DMS53 treated with DMSO at 0.1 percent for 48 hours (cell line): Measurements from ENCODE around the gene GSTO2.
"Not testable (repeated sequence)": the region's sequence is repeated elsewhere in the genome, so short reads cannot be mapped to it uniquely, and the experiment has no call there.

Experiments
- DNase-seq: peaks from one replicate; lab custom pipeline; 2025; ENCODE audit not compliant: unreplicated experiment; lab: John Stamatoyannopoulos, UW

GSTO2 gene

GRCh38 chr10:104268713-104269645 is at the start of gene GSTO2:
GSTO2 (plus strand) TSS chr10:104269184; CDS start chr10:104274916, 5,732 bp downstream.
- DNase-seq: peak; percentile 99

DNA sequence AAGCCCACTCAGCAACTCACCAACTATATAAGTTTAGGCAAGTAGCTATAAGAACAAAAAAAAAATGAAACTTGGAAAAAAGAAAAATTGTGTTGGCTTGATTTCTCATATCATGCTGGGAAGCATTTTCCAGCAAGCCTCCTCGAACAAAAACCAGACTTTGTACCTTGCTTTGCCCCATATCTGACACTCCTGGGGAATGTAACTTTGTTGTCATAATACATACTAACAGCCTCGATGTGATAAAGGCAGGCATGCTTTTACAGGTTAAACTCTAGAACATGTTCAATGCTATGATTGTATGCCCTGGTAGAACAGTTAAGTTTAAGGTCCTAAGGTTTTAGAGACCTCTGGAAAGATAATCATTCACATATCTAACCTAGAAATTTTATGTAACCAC is 48.5 kb upstream of the GSTO2 start:
- no peak for DNase-seq

DNA sequence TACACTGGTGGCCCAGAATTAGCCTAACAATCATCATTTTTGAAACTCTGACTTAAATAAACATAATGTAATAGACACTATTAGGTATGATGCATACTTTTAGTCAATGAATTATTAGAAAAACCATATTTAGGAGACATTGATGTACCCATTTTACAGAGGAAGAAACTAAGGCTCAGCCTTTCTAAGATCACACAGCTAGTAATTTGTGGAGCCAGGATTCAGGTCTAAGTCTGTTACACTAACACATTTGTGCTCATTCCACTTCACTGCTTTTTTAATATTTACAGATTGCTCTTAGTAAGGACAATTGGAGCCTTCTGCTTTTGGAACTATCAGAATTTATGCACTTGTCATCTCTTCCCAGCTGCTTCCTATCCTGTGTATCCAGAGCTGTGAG is 45.7 kb upstream of the GSTO2 start:
- no peak for DNase-seq

- no peak for DNase-seq
These were observed 38.5 kb upstream of the GSTO2 start for GRCh38 chr10:104230490-104230889.

- peak; percentile 92 for DNase-seq
These were observed 37.0 kb upstream of the GSTO2 start, which contains the start of gene CFAP43 for GRCh38 chr10:104231784-104232612. CFAP43 (minus strand) TSS chr10:104232364; CDS start chr10:104232246, 118 bp downstream.

DNA sequence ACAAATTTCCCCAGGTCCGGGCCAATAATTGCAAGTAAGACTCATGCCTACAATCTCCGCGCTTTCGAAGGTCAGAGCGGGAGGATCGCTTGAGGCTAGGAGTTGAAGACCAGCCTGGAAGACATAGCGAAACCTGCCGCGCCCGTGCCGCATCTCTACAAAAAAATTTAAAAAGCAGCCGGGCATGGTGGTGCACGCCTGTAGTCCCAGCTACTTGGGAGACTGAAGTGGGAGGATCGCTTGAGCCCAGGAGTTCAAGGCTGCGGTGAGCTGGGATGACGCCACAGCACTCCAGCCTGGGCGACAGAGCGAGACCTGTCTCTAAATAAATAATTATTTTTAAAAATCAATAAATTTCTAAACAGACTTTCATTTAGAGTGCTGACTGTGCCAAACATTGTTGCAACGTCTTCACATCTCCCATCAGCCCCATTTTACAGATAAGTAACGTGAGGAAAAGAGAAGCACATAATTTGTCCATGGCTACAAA is 36.3 kb upstream of the GSTO2 start:
- no peak for DNase-seq

GRCh38 chr10:104233817-104234216 is 35.2 kb upstream of the GSTO2 start:
- no peak for DNase-seq

DNA sequence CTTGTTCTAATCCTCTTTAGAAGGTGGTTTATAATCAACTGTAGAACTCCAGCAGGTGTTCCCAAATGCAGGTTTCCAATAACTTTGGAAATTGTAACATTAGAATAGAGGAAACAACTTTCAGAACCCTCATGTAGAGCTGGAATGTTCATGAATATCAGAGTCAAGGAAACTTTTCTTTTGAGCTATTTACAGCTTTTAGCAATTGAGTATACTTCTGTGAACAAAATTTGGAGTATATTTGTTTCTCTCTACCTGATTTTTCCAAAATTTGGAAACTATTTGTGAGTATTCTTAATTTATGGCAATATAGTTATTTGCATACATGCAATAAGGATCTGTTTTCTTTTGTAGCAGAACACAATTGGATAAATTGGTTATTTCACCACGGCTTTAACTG is 34.0 kb upstream of the GSTO2 start:
- DNase-seq: no peak

GRCh38 chr10:104235801-104236200 is 33.2 kb upstream of the GSTO2 start:
- DNase-seq: no peak

GRCh38 chr10:104240078-104240477 is 28.9 kb upstream of the GSTO2 start:
- DNase-seq: no peak

DNA sequence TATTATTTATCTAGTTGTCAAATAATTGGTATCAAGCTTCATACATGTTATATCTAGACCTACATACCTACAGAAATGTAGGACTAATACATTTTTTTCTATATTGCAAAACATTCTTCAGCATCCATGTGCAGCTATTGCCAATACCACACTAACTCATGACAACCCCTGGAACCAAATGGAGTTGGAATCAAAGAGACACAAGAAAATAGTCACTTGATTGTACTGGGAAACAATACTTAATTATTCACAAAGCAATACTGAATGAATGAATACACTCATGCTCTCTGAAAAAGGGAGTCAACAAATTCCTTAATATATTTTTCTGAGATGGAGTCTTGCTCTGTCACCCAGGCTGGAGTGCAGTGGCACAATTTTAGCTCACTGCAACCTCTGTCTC is 26.4 kb upstream of the GSTO2 start:
- no peak for DNase-seq

DNA sequence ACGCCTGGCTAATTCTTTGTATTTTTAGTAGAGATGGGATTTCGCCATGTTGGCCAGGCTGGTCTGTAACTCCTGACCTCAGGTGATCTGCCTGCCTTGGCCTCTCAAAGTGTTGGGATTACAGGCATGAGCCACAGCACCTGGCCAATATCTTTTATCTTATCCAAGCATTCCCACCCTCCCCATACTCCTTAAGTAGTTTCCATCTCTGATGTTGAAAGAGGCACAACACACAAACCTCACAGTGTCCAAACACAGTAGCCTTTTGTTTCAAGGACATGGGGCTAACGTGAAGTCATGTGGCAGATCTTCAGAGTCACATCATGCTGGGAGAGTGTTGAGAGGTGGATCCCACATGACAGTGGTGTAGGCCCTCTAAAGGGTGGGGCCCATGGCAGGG is 26.0 kb upstream of the GSTO2 start:
- DNase-seq: not testable (repeated sequence)

GRCh38 chr10:104243512-104243911 is 25.5 kb upstream of the GSTO2 start:
- DNase-seq: no peak

DNA sequence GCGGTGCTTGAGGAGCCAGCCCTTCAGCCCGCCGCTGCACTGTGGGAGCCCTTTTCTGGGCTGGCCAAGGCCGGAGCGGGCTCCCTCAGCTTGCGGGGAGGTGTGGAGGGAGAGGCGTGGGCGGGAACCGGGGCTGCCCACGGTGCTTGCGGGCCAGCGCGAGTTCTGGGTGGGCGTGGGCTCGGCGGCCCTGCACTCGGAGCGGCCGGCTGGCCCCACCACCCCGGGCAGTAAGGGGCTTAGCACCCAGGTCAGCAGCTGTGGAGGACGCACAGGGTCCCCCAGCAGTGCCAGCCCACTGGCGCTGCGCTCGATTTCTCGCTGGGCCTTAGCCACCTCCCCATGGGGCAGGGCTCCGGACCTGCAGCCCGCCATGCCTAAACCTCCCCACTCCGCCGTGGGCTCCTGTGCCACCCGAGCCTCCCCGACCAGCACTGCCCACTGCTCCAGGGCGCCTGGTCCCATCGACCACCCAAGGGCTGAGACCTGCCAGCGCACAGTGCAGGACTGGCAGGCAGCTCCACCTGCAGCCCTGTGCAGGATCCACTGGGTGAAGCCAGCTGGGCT is 23.8 kb upstream of the GSTO2 start:
- no peak for DNase-seq

DNA sequence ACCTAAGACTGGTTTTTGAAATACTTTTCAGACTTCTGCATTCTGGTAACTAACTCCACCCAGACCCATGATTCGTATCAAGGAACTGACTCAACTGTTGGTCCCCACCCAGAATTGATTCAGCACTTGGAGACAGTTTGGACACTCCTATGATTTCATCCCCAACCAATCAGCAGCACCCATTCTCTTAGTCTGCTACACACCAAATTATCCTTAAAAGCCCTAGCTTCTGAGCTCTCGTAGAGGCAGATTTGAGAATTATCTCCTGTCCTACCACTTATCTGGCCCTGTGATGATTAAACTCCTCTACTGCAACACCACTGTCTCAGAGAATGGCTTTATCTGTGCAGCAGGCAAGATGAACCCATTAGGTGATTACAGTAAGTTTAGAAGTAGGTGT is 22.0 kb upstream of the GSTO2 start:
- no peak for DNase-seq

DNA sequence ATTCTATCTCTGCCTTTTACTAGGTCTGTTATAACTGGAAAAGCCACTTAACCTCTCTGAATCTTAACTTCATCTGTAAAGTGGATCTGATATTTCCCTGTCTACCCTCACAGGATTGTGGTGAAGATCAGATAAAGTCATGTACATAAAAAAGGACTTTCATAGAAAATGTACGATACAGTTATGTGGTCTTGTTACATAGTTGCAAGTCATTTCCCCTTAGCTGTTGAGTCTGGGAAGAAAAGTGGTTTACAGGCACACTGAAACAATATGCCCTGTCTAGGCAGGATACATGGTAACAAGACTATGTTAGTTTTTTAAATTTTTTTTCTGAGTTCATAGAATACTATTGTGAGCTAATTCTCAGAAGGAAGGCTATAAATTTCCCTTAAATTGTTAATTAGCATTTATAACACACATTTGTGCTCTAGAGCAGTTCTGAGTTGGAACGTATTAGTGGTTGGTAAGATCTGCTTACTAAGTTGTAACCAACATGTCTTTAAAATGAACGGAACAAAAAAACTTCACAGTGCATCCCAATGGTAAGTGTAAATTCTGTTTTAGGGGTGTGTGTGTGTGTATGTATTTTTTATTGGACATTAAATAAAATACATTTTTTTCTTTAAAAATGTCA is 21.4 kb upstream of the GSTO2 start:
- no peak for DNase-seq

- not testable (repeated sequence) for DNase-seq
These were observed 20.1 kb upstream of the GSTO2 start for GRCh38 chr10:104248931-104249330.

DNA sequence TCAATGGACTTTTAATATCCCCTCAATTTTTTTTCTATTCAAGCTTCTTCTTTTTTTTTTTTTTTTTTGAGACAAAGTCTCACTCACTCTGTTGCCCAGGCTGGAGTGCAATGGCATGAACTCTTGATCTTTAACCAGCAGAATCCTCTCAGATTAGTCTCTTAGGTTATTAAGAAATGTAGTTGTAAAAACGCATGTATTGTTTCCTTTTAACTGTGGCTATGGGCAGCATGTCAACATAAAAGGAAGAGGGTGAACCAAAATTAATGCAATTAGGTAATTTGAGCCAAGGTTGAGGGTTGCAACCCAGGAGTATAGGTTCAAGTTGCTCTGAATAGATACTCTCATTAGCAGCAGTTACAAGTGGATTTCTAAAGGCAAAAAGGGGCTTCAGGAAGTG is 18.6 kb upstream of the GSTO2 start:
- DNase-seq: no peak

- DNase-seq: no peak
These were observed 17.5 kb upstream of the GSTO2 start for GRCh38 chr10:104251443-104251842.

GRCh38 chr10:104252368-104252767 is 16.6 kb upstream of the GSTO2 start:
- no peak for DNase-seq

DNA sequence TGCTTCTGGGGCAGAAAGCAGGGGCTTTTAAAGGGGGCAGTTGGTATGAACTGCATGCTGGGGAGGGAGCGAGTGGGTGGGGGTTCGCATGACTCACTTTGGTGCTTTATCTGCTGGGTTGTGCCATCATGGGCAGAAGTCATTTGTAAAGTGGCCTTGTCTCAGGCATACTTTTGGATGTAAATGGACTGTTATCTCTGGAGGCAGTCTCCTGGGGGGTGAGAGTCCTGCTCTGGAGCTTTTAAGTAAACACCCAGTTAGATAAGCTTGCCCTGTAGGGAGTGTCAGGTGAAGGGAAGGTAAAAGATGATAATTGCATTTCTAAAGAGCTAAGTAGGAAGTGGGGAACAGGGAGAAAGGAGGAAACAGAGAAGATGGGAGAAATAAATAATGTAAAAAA is 15.9 kb upstream of the GSTO2 start:
- DNase-seq: no peak
